Measurements from ENCODE around the gene LDLRAD4.

LDLRAD4 gene

GRCh38 chr18:13653746-13654433 is 435.3 kb downstream of the LDLRAD4 start:
- Histone ChIP-seq H2AFZ (ENCODE audit: low read depth, low read length, severe bottlenecking) (no peak overlapping the region), H3K36me3 (ENCODE audit: low read length) (no peaks in the 10 kb centered on the region), H3K79me2 (ENCODE audit: insufficient read depth, low read length) (no peaks in the 10 kb centered on the region), H3K9ac (ENCODE audit: low read length) (no peak overlapping the region), H3K4me3 (ENCODE audit: insufficient read depth, low read length, poor library complexity, severe bottlenecking) (no peak overlapping the region), H3K9me2 (replicated peaks; ENCODE audit: insufficient read depth, low read length) (no peaks in the 10 kb centered on the region), H3K27ac (ENCODE audit: low read depth, low read length) (no peak overlapping the region), H3K4me2 (ENCODE audit: low read depth, low read length, poor library complexity, severe bottlenecking) (no peak overlapping the region), H3K9me3 (ENCODE audit: insufficient read depth, low read length) (no peaks in the 10 kb centered on the region), H3K27me3 (ENCODE audit: low read length) (no peaks in the 10 kb centered on the region), H4K20me1 (ENCODE audit: low read depth, low read length) (no peaks in the 10 kb centered on the region), H3F3A (ENCODE audit: insufficient read depth) (no peaks in the 10 kb centered on the region)
- TF ChIP-seq CTCF (IDR thresholded peaks at IDR 0.05; ENCODE audit: insufficient read depth, low read length, poor library complexity, severe bottlenecking) (no peak), EZH2phosphoT487 (conservative IDR thresholded peaks at IDR 0.05; ENCODE audit: low read length) (no peak)

- no peak overlapping the region for H2AFZ ChIP-seq (ENCODE audit: low read depth, low read length, severe bottlenecking)
- H3K27me3 ChIP-seq (ENCODE audit: low read length), result no peaks in the 10 kb centered on the region
- no peaks in the 10 kb centered on the region for H3K9me3 ChIP-seq (ENCODE audit: insufficient read depth, low read length)
- H3F3A ChIP-seq (ENCODE audit: insufficient read depth), result no peaks in the 10 kb centered on the region
- H3K4me2 ChIP-seq (ENCODE audit: low read depth, low read length, poor library complexity, severe bottlenecking), result no peak overlapping the region
- H3K4me3 ChIP-seq (ENCODE audit: insufficient read depth, low read length, poor library complexity, severe bottlenecking), result no peak overlapping the region
- no peaks in the 10 kb centered on the region for H3K9me2 ChIP-seq (replicated peaks; ENCODE audit: insufficient read depth, low read length)
- H4K20me1 ChIP-seq (ENCODE audit: low read depth, low read length), result no peaks in the 10 kb centered on the region
- no peak overlapping the region for H3K27ac ChIP-seq (ENCODE audit: low read depth, low read length)
- no peaks in the 10 kb centered on the region for H3K36me3 ChIP-seq (ENCODE audit: low read length)
- TF ChIP-seq EZH2phosphoT487 (conservative IDR thresholded peaks at IDR 0.05; ENCODE audit: low read length) (no peak), CTCF (IDR thresholded peaks at IDR 0.05; ENCODE audit: insufficient read depth, low read length, poor library complexity, severe bottlenecking) (no peak)
- H3K9ac ChIP-seq (ENCODE audit: low read length), result no peak overlapping the region
- H3K79me2 ChIP-seq (ENCODE audit: insufficient read depth, low read length), result no peaks in the 10 kb centered on the region
Observed at GRCh38 chr18:13657974-13658373, 439.4 kb downstream of the LDLRAD4 start.

GRCh38 chr18:13658436-13659204 is 440.1 kb downstream of the LDLRAD4 start:
- H4K20me1 ChIP-seq (ENCODE audit: low read depth, low read length), result no peaks in the 10 kb centered on the region
- H3K27me3 ChIP-seq (ENCODE audit: low read length), result no peaks in the 10 kb centered on the region
- H3K4me2 ChIP-seq (ENCODE audit: low read depth, low read length, poor library complexity, severe bottlenecking), result no peak overlapping the region
- H3K36me3 ChIP-seq (ENCODE audit: low read length), result no peaks in the 10 kb centered on the region
- TF ChIP-seq EZH2phosphoT487 (conservative IDR thresholded peaks at IDR 0.05; ENCODE audit: low read length) (no peak), CTCF (IDR thresholded peaks at IDR 0.05; ENCODE audit: insufficient read depth, low read length, poor library complexity, severe bottlenecking) (no peak)
- no peak overlapping the region for H3K4me3 ChIP-seq (ENCODE audit: insufficient read depth, low read length, poor library complexity, severe bottlenecking)
- H3K27ac ChIP-seq (ENCODE audit: low read depth, low read length), result no peak overlapping the region
- H3K79me2 ChIP-seq (ENCODE audit: insufficient read depth, low read length), result no peaks in the 10 kb centered on the region
- H3K9me2 ChIP-seq (replicated peaks; ENCODE audit: insufficient read depth, low read length), result no peaks in the 10 kb centered on the region
- no peaks in the 10 kb centered on the region for H3F3A ChIP-seq (ENCODE audit: insufficient read depth)
- H3K9ac ChIP-seq (ENCODE audit: low read length), result no peak overlapping the region
- H2AFZ ChIP-seq (ENCODE audit: low read depth, low read length, severe bottlenecking), result no peak overlapping the region
- H3K9me3 ChIP-seq (ENCODE audit: insufficient read depth, low read length), result no peaks in the 10 kb centered on the region

All from SU-DHL-6 (cell line).